Panc1 (cell line): ENCODE measurements around the gene NWD2. TPM values are rescaled to one million over a fixed set of nuclear protein-coding genes. Genes with fewer than 3 reads are reported as not detected.

ENCODE experiments used
- ATAC-seq: fragments of 200-7000 bp; cut with Tn5 transposase; 2 replicates; pipeline ENCODE4 v1.9.1; 2020; ENCODE audit warnings: mild to moderate bottlenecking, moderate library complexity
- BruUV-seq: library from RNA; stranded (reverse); fragments of 400-500 nt; replicated peaks from 2 replicates; lab custom pipeline; 2021; lab: Mats Ljungman, UMichigan
- CTCF ChIA-PET: fragments of 300-600 bp; sonication (Branson Sonifier 250); formaldehyde crosslinking; loops from one replicate; lab custom pipeline; 2022; ENCODE audit warnings: antibody characterized with exemption; lab: Charles Lee
- POLR2A ChIA-PET: fragments of 300-600 bp; sonication (Branson Sonifier 250); formaldehyde crosslinking; loops from one replicate; lab custom pipeline; 2022; ENCODE audit warnings: antibody characterized with exemption; lab: Charles Lee
- DNase-seq: peaks from one replicate; pipeline ENCODE4 v3.0.0-alpha.2; 2010; ENCODE audit warnings: low read depth, low spot score
- H3K27ac ChIP-seq: 2 replicates; pipeline ENCODE4 v1.5.1; 2011; ENCODE audit warnings: mild to moderate bottlenecking, low read length, inconsistent platforms
- H3K27me3 ChIP-seq: fragments of 200-500 bp; sonication (Bioruptor generic); 2 replicates; pipeline ENCODE4 v1.6.0; 2014; ENCODE audit warnings: low read length, inconsistent platforms; ENCODE audit not compliant: control insufficient read depth, insufficient read depth
- H3K36me3 ChIP-seq: fragments of 200-500 bp; sonication (Bioruptor generic); 2 replicates; pipeline ENCODE4 v1.5.1; 2014; ENCODE audit warnings: inconsistent platforms, mild to moderate bottlenecking, low read length, moderate library complexity; ENCODE audit not compliant: control insufficient read depth, insufficient read depth
- H3K4me1 ChIP-seq: 2 replicates; pipeline ENCODE4 v1.5.1; 2011; ENCODE audit warnings: inconsistent platforms, mild to moderate bottlenecking, low read length, moderate library complexity; ENCODE audit not compliant: control insufficient read depth, insufficient read depth
- H3K4me3 ChIP-seq, 2 experiments: 2 replicates each; pipeline ENCODE4 v1.5.1; 2011 to 2012; ENCODE audit warnings: low read depth in 2 of 2, low read length in 2 of 2, mild to moderate bottlenecking in 2 of 2, inconsistent platforms in 1 of 2, moderate library complexity in 1 of 2
- H3K9me3 ChIP-seq: fragments of 200-500 bp; sonication (Bioruptor generic); 2 replicates; pipeline ENCODE4 v1.5.1; 2014; ENCODE audit warnings: low read depth, mild to moderate bottlenecking, inconsistent platforms, low read length, moderate library complexity; ENCODE audit not compliant: control insufficient read depth, insufficient read depth
- CTCF ChIP-seq: fragments of 450-650 bp; IDR thresholded peaks from 2 replicates; pipeline ENCODE4 v1.5.1; 2017; ENCODE audit warnings: mild to moderate bottlenecking
- POLR2AphosphoS5 ChIP-seq: IDR thresholded peaks from 2 replicates; pipeline ENCODE4 v1.6.1; 2012; ENCODE audit warnings: mild to moderate bottlenecking, low read depth, low read length, moderate library complexity
- REST ChIP-seq, 2 experiments: IDR thresholded peaks; 2 replicates each; pipeline ENCODE4 v1.6.1; 2011 to 2012; ENCODE audit warnings: low read depth in 2 of 2, control low read depth in 1 of 2, low read length in 1 of 2, mild to moderate bottlenecking in 1 of 2, moderate library complexity in 1 of 2; ENCODE audit not compliant: insufficient read depth in 1 of 2
- SIN3A ChIP-seq: IDR thresholded peaks from 2 replicates; pipeline ENCODE4 v1.6.1; 2012; ENCODE audit warnings: low read depth, mild to moderate bottlenecking, low read length, moderate library complexity, borderline replicate concordance; ENCODE audit not compliant: insufficient read depth
- TCF7L2 ChIP-seq: IDR thresholded peaks from 2 replicates; pipeline ENCODE4 v1.6.1; 2011; ENCODE audit warnings: mild to moderate bottlenecking, low read depth, low read length, inconsistent platforms
- in situ Hi-C: cut with HindIII; loops from 2 replicates; pipeline ENCODE4 v1.10.0; 2016; ENCODE audit warnings: low sequenced_read_pairs, low pct_unique_long_range_greater_than_20kb
- intact Hi-C: fragments of 100-400 bp; cut with micrococcal nuclease; formaldehyde crosslinking; loops from one replicate; pipeline ENCODE4 v1.10.0; 2022; ENCODE audit not compliant: unreplicated experiment
- total RNA-seq: library from RNA; stranded (reverse); gene quantifications from one replicate; pipeline ENCODE4 v1.2.1, GENCODE V29; 2021; ENCODE audit not compliant: unreplicated experiment

The NWD2 gene
- total RNA-seq, 1 experiment from 2014 or later: not detected

GRCh38 chr4:37424753-37425152, 180.2 kb downstream of the NWD2 start:
- intact Hi-C loops: no loop called here
- TF ChIP-seq SIN3A: no peak
- TF ChIP-seq REST (IDR thresholded peaks at IDR 0.05; ENCODE audit: insufficient read depth in 1 of 2, low read depth in 2 of 2, low read length in 1 of 2): no peak
- TF ChIP-seq TCF7L2: no peak
- Histone ChIP-seq H3K9me3 (no peaks in the 10 kb centered on the region), H3K27me3 (no peaks in the 10 kb centered on the region), H3K36me3 (no peaks in the 10 kb centered on the region), H3K4me1 (no peaks in the 10 kb centered on the region), H3K27ac (no peak overlapping the region), H3K4me3 (no peak overlapping the region)
- BruUV-seq: no TSS peak
- in situ Hi-C loops: no loop called here
- ChIA-PET POLR2A (interaction anchor here (0.6 kb wide), 1 partner anchor 418 kb away, joined by 3 read pairs; no protein-coding TSS in a partner anchor), CTCF (no interaction called here)
- ATAC-seq: no peak
- no peak for DNase-seq

- no peak for TF ChIP-seq REST (IDR thresholded peaks at IDR 0.05; ENCODE audit: insufficient read depth in 1 of 2, low read depth in 2 of 2, low read length in 1 of 2)
- no peak for TF ChIP-seq TCF7L2
- TF ChIP-seq CTCF: no peak
- no peak for TF ChIP-seq SIN3A
- no peak for TF ChIP-seq POLR2AphosphoS5
- Histone ChIP-seq H3K27me3 (no peaks in the 10 kb centered on the region), H3K27ac (no peak overlapping the region), H3K4me3 (no peak overlapping the region), H3K9me3 (no peaks in the 10 kb centered on the region), H3K36me3 (no peaks in the 10 kb centered on the region), H3K4me1 (no peaks in the 10 kb centered on the region)
- CTCF ChIA-PET: no interaction called here
- no peak for ATAC-seq
- no TSS peak for BruUV-seq
- no peak for DNase-seq
- intact Hi-C loops: no loop called here
- POLR2A ChIA-PET: no interaction called here
- in situ Hi-C loops: no loop called here
Measured at GRCh38 chr4:37425857-37426256, 181.3 kb downstream of the NWD2 start.
